Loucy (cell line): ENCODE data around the gene WDR1.

Source experiments
- H2AFZ ChIP-seq: fragments of 200-600 bp; sonication (generic); 2 replicates; pipeline ENCODE4 v1.6.0; 2016; ENCODE audit warnings: antibody characterized with exemption, mild to moderate bottlenecking, low read length, moderate library complexity
- H3F3A ChIP-seq: fragments of 200-600 bp; 2 replicates; pipeline ENCODE4 v1.6.0; 2016; ENCODE audit warnings: antibody characterized with exemption, low read depth, mild to moderate bottlenecking
- H3K27me3 ChIP-seq: fragments of 200-600 bp; sonication (generic); 2 replicates; pipeline ENCODE4 v1.6.1; 2014; ENCODE audit warnings: low read length, mild to moderate bottlenecking; ENCODE audit not compliant: insufficient read depth, poor library complexity, severe bottlenecking
- H3K36me3 ChIP-seq: fragments of 200-600 bp; sonication (generic); 2 replicates; pipeline ENCODE4 v1.6.1; 2016; ENCODE audit warnings: low read length; ENCODE audit not compliant: insufficient read depth
- H3K4me1 ChIP-seq: fragments of 200-600 bp; sonication (generic); 2 replicates; pipeline ENCODE4 v1.5.1; 2014; ENCODE audit warnings: low read length, mild to moderate bottlenecking; ENCODE audit not compliant: insufficient read depth, poor library complexity, severe bottlenecking
- H3K4me2 ChIP-seq: fragments of 200-600 bp; sonication (generic); 2 replicates; pipeline ENCODE4 v1.6.0; 2014; ENCODE audit warnings: antibody characterized with exemption, low read length, low read depth, mild to moderate bottlenecking; ENCODE audit not compliant: poor library complexity, severe bottlenecking
- H3K4me3 ChIP-seq: fragments of 200-600 bp; sonication (generic); 2 replicates; pipeline ENCODE4 v1.5.1; 2014; ENCODE audit warnings: low read length, mild to moderate bottlenecking, mixed read lengths; ENCODE audit not compliant: poor library complexity, severe bottlenecking
- H3K79me2 ChIP-seq: fragments of 200-600 bp; sonication (generic); 2 replicates; pipeline ENCODE4 v1.6.1; 2014; ENCODE audit warnings: low read length; ENCODE audit not compliant: insufficient read depth
- H3K9ac ChIP-seq: fragments of 200-600 bp; sonication (generic); 2 replicates; pipeline ENCODE4 v1.6.0; 2014; ENCODE audit warnings: mild to moderate bottlenecking, low read depth, low read length, moderate library complexity; ENCODE audit not compliant: poor library complexity, severe bottlenecking
- H3K9me2 ChIP-seq: fragments of 200-600 bp; sonication (generic); replicated peaks from 2 replicates; pipeline ENCODE4 v1.6.1; 2016; ENCODE audit warnings: low read depth, low read length, mixed read lengths
- H3K9me3 ChIP-seq: fragments of 200-600 bp; sonication (generic); 2 replicates; pipeline ENCODE4 v1.6.1; 2014; ENCODE audit warnings: mild to moderate bottlenecking, antibody characterized with exemption, low read length, low read depth; ENCODE audit not compliant: insufficient read depth
- H4K20me1 ChIP-seq: fragments of 200-600 bp; sonication (generic); 2 replicates; pipeline ENCODE4 v1.6.0; 2014; ENCODE audit warnings: antibody characterized with exemption, low read length, mild to moderate bottlenecking; ENCODE audit not compliant: insufficient read depth, poor library complexity, severe bottlenecking
- EZH2phosphoT487 ChIP-seq: fragments of 200-600 bp; IDR thresholded peaks from 2 replicates; pipeline ENCODE4 v1.6.1; 2018; ENCODE audit warnings: antibody characterized with exemption, mild to moderate bottlenecking, moderate library complexity, borderline replicate concordance
- TF ChIP-seq, protein P1 (sequence below): fragments of 200-600 bp; sonication (generic); conservative IDR thresholded peaks from 2 replicates; pipeline ENCODE4 v1.5.1; 2014; ENCODE audit warnings: mild to moderate bottlenecking, antibody characterized with exemption, low read length

Gene WDR1

DNA sequence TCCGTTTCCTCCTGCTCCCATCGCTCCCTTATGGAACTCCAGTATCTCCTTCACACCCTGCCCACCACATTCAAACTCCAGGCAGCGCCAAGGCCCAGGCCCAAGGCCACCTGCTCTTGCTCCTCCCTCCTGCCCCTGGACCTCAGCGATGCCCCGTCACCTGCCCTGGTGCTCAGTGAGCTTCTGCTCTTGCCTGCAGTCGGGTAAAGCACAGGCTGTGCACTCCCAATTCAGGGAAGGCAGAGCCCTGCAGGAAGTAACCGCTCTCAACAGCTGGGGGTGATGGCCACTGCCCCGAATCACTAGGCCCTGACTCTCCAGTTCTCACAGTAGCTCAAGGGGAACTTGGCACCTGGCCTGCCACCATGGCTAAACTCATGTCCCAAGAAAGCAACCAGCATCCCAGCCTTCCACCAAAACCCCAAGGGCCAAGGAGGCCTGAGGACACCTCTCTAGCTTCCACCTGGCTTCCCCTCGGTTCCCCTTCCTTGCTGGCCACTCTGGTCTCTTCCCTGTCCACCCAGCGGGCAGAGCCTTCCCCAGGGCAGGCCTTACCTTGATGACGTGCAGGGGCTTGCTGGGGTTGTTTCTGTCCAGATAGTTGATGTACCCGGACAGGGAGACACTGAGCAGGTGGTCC lies 29.3 kb downstream of the WDR1 start:
- TF ChIP-seq EZH2phosphoT487, result no peak
- TF ChIP-seq, protein P1, sequence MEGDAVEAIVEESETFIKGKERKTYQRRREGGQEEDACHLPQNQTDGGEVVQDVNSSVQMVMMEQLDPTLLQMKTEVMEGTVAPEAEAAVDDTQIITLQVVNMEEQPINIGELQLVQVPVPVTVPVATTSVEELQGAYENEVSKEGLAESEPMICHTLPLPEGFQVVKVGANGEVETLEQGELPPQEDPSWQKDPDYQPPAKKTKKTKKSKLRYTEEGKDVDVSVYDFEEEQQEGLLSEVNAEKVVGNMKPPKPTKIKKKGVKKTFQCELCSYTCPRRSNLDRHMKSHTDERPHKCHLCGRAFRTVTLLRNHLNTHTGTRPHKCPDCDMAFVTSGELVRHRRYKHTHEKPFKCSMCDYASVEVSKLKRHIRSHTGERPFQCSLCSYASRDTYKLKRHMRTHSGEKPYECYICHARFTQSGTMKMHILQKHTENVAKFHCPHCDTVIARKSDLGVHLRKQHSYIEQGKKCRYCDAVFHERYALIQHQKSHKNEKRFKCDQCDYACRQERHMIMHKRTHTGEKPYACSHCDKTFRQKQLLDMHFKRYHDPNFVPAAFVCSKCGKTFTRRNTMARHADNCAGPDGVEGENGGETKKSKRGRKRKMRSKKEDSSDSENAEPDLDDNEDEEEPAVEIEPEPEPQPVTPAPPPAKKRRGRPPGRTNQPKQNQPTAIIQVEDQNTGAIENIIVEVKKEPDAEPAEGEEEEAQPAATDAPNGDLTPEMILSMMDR, result no peak
- no peaks in the 10 kb centered on the region for H3F3A ChIP-seq
- no peak overlapping the region for H3K4me2 ChIP-seq
- H3K4me1 ChIP-seq, result peaks cover 16% of the 10 kb centered on the region
- peaks cover 45% of the 10 kb centered on the region for H4K20me1 ChIP-seq
- H3K79me2 ChIP-seq, result peaks cover 55% of the 10 kb centered on the region
- H3K4me3 ChIP-seq, result no peak overlapping the region
- H3K9me2 ChIP-seq, result no peaks in the 10 kb centered on the region
- H3K36me3 ChIP-seq, result peaks cover 100% of the 10 kb centered on the region
- no peak overlapping the region for H2AFZ ChIP-seq
- no peaks in the 10 kb centered on the region for H3K9me3 ChIP-seq
- no peaks in the 10 kb centered on the region for H3K27me3 ChIP-seq
- no peak overlapping the region for H3K9ac ChIP-seq

DNA sequence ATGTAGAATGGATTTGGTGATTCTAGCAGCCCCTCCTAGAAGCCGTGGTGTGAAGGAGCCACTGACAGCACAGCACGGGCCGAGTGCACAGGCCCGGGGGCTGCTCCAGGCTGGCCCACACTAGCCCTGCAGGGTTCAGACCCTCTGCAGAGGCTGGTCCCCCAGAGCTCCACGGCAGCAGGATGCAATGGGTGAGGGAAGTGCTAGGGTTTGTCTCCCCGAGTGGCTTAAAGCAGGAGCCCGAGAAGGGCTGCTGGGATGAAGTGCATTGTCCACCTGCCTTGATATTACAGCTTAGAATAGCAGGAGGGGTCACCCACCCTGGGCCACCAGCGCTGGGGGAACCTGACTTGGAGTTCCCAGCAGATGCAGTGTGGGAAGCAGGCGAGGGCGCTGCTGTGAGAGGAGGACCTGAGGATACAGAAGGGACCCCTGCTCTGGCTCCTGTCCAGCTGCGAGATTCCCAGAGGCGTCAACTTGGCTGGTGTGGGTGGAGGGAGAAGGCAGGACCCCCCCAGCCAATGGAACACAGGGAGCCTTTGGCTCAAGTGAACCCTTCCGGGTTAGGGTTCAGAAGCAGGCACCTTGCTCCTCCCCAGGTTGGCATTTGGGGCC lies 30.0 kb downstream of the WDR1 start:
- Histone ChIP-seq H3K9ac (no peak overlapping the region), H3K9me2 (no peaks in the 10 kb centered on the region), H3K36me3 (peaks cover 100% of the 10 kb centered on the region), H3K4me3 (no peak overlapping the region), H3K27me3 (no peaks in the 10 kb centered on the region), H3F3A (no peaks in the 10 kb centered on the region), H3K4me2 (no peak overlapping the region), H4K20me1 (peaks cover 39% of the 10 kb centered on the region), H3K9me3 (no peaks in the 10 kb centered on the region), H2AFZ (no peak overlapping the region), H3K4me1 (peaks cover 10% of the 10 kb centered on the region), H3K79me2 (peaks cover 49% of the 10 kb centered on the region)
- no peak for TF ChIP-seq EZH2phosphoT487
- TF ChIP-seq, protein P1, result no peak

DNA sequence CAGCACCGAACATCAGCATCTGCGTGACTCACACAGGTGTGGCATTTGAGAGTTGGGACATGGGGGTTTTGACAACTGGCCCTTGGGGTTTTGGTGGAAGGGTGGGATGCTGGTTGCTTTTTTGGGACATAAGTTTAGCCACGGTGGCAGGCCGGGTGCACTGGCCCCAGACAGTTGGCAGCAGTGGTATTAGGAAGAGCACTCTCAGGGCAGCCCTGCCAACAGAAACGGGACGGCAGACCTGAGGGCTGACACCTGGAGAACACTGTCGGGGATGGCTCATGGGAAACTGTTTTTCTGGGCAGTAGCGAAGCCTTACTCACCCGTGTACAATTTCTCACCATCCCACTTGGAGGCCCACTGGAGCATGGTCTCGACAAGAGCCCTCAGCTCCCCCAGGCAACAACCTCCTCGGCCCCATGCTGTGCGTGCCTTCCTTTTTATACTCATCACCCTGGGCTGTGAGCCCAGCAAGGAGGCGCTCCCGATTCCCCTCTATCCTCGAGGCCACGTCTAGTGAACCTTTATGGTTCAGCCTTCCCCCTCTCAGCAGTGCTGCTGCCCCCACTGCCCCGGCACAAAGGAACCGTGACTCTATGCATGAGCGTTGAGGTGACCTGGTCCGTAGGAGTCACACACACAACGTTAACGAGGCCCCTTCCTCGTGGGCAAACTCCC lies 30.6 kb downstream of the WDR1 start:
- peaks cover 99% of the 10 kb centered on the region for H3K36me3 ChIP-seq
- H3K4me2 ChIP-seq, result no peak overlapping the region
- H2AFZ ChIP-seq, result no peak overlapping the region
- H3K9me2 ChIP-seq, result no peaks in the 10 kb centered on the region
- no peaks in the 10 kb centered on the region for H3F3A ChIP-seq
- no peaks in the 10 kb centered on the region for H3K9me3 ChIP-seq
- no peaks in the 10 kb centered on the region for H3K27me3 ChIP-seq
- H3K9ac ChIP-seq, result no peak overlapping the region
- peaks cover 32% of the 10 kb centered on the region for H4K20me1 ChIP-seq
- H3K79me2 ChIP-seq, result peaks cover 42% of the 10 kb centered on the region
- TF ChIP-seq, protein P1, result no peak
- TF ChIP-seq EZH2phosphoT487, result no peak
- no peak overlapping the region for H3K4me3 ChIP-seq
- peaks cover 6% of the 10 kb centered on the region for H3K4me1 ChIP-seq
